BE2C (cell line): ENCODE results near the gene RMRP.
"Not testable (repeated sequence)": the region's sequence is repeated elsewhere in the genome, so short reads cannot be mapped to it uniquely, and the experiment has no call there.

Experiments used
- DNase-seq: peaks from one replicate; pipeline ENCODE4 v3.0.0-alpha.2; 2020
- H3K27me3 ChIP-seq: fragments of 250-450 bp; sonication (Bioruptor Pico); 2 replicates; pipeline ENCODE4 v1.5.1; 2020; ENCODE audit warnings: mild to moderate bottlenecking
- H3K36me3 ChIP-seq: fragments of 250-450 bp; sonication (Bioruptor Pico); 2 replicates; pipeline ENCODE4 v1.5.1; 2020; ENCODE audit warnings: mild to moderate bottlenecking
- H3K4me1 ChIP-seq: fragments of 250-450 bp; sonication (Bioruptor Pico); 2 replicates; pipeline ENCODE4 v1.5.1; 2020
- H3K4me3 ChIP-seq: 2 replicates; pipeline ENCODE4 v1.5.1; 2011; ENCODE audit warnings: low read depth, low read length
- H3K9me3 ChIP-seq: fragments of 250-450 bp; sonication (Bioruptor Pico); 2 replicates; pipeline ENCODE4 v1.5.1; 2020
- TF ChIP-seq, protein P1 (sequence below): IDR thresholded peaks from 2 replicates; pipeline ENCODE4 v1.5.1; 2012; ENCODE audit warnings: mild to moderate bottlenecking, low read depth, low read length

Gene RMRP

DNA sequence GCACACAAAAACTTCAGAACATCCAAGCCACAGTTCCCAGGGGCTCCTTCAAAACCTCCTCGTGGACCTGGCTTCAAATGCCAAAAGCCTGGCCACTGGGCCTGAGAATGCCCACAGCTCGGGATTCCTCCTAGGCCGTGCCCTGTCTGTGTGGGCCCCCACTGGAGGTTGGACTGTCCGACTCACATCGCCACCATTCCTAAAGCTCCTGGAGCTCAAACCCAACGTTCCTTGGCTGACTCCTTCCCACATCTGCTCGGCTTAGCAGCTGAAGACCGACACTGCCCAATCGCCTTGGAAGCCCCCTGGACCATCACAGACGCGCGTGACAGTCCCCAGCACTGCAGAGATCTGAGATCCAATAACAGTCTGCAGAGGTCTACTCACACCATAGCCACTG is 14.8 kb downstream of the RMRP start:
- TF ChIP-seq, protein P1, sequence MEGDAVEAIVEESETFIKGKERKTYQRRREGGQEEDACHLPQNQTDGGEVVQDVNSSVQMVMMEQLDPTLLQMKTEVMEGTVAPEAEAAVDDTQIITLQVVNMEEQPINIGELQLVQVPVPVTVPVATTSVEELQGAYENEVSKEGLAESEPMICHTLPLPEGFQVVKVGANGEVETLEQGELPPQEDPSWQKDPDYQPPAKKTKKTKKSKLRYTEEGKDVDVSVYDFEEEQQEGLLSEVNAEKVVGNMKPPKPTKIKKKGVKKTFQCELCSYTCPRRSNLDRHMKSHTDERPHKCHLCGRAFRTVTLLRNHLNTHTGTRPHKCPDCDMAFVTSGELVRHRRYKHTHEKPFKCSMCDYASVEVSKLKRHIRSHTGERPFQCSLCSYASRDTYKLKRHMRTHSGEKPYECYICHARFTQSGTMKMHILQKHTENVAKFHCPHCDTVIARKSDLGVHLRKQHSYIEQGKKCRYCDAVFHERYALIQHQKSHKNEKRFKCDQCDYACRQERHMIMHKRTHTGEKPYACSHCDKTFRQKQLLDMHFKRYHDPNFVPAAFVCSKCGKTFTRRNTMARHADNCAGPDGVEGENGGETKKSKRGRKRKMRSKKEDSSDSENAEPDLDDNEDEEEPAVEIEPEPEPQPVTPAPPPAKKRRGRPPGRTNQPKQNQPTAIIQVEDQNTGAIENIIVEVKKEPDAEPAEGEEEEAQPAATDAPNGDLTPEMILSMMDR: no peak
- no peak for DNase-seq
- no peak overlapping the region for H3K4me3 ChIP-seq

GRCh38 chr9:35641478-35641877 is 16.3 kb downstream of the RMRP start:
- H3K9me3 ChIP-seq, H3K4me1 ChIP-seq, H3K36me3 ChIP-seq, H3K4me3 ChIP-seq, H3K27me3 ChIP-seq, DNase-seq: not testable (repeated sequence)

More for the DNA sequence above, 14.8 kb downstream of the RMRP start:
- Histone ChIP-seq H3K36me3 (no peaks in the 10 kb centered on the region), H3K27me3 (no peaks in the 10 kb centered on the region), H3K4me1 (no peaks in the 10 kb centered on the region), H3K9me3 (no peaks in the 10 kb centered on the region)

DNA sequence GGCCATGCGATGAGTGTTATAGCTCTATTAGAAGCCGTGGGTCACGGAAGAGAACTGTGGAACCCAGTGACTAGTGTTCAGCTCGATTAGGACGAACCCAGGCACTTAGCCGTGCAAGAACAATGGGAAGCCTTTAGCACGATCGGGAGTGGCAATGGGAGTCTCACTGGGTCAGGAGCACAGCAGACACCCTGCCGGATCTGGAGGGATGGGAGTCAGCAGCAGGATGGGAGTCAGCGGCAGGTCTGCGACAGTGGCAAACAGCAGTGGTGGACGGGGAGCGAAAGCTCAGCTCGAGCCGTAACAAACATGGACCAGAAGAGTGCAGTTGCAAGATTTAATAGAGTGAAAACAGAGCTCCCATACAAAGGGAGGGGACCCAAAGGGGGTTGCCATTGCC is 17.4 kb downstream of the RMRP start:
- not testable (repeated sequence) for H3K27me3 ChIP-seq, H3K4me1 ChIP-seq, H3K9me3 ChIP-seq, H3K36me3 ChIP-seq, DNase-seq, H3K4me3 ChIP-seq

GRCh38 chr9:35639631-35640030 is 18.2 kb downstream of the RMRP start:
- H3K27me3 ChIP-seq: no peaks in the 10 kb centered on the region; the same call in 1 of the 2 replicates
- no peaks in the 10 kb centered on the region for H3K36me3 ChIP-seq
- no peaks in the 10 kb centered on the region for H3K9me3 ChIP-seq
- no peak overlapping the region for H3K4me3 ChIP-seq
- DNase-seq: no peak
- TF ChIP-seq, protein P1: no peak
- H3K4me1 ChIP-seq: no peaks in the 10 kb centered on the region

GRCh38 chr9:35639225-35639624 is 18.6 kb downstream of the RMRP start:
- H3K4me1 ChIP-seq, DNase-seq, H3K36me3 ChIP-seq, H3K4me3 ChIP-seq, H3K9me3 ChIP-seq, H3K27me3 ChIP-seq: not testable (repeated sequence)

GRCh38 chr9:35638751-35639150 is 19.1 kb downstream of the RMRP start:
- H3K4me3 ChIP-seq, H3K9me3 ChIP-seq, DNase-seq, H3K36me3 ChIP-seq, H3K4me1 ChIP-seq, H3K27me3 ChIP-seq: not testable (repeated sequence)

GRCh38 chr9:35637427-35637955 is 20.3 kb downstream of the RMRP start:
- H3K4me3 ChIP-seq, H3K4me1 ChIP-seq, DNase-seq, H3K36me3 ChIP-seq, H3K9me3 ChIP-seq, H3K27me3 ChIP-seq: not testable (repeated sequence)

GRCh38 chr9:35636877-35637246 is 21.0 kb downstream of the RMRP start:
- H3K4me1 ChIP-seq, DNase-seq, H3K4me3 ChIP-seq, H3K9me3 ChIP-seq, H3K36me3 ChIP-seq, H3K27me3 ChIP-seq: not testable (repeated sequence)

GRCh38 chr9:35636135-35636876 is 21.5 kb downstream of the RMRP start:
- no peaks in the 10 kb centered on the region for H3K36me3 ChIP-seq
- no peaks in the 10 kb centered on the region for H3K9me3 ChIP-seq
- H3K4me1 ChIP-seq: no peaks in the 10 kb centered on the region
- H3K4me3 ChIP-seq: no peak overlapping the region
- no peaks in the 10 kb centered on the region; the same call in 1 of the 2 replicates for H3K27me3 ChIP-seq
- TF ChIP-seq, protein P1: no peak
- no peak for DNase-seq
